Stimulated activated CD8-positive, alpha-beta memory T cell treated with anti-CD3 and anti-CD28 coated beads, Interleukin-15, amount 100 ng/mL, for 24 hours (primary cell): ENCODE results near the gene SENP8.
A peak's percentile ranks its signal among the peaks of the same experiment; 100 is the strongest.

Source experiments
- DNase-seq: peaks from one replicate; pipeline ENCODE4 v3.0.0-alpha.2; 2020; ENCODE audit warnings: low read depth

SENP8 gene

DNA sequence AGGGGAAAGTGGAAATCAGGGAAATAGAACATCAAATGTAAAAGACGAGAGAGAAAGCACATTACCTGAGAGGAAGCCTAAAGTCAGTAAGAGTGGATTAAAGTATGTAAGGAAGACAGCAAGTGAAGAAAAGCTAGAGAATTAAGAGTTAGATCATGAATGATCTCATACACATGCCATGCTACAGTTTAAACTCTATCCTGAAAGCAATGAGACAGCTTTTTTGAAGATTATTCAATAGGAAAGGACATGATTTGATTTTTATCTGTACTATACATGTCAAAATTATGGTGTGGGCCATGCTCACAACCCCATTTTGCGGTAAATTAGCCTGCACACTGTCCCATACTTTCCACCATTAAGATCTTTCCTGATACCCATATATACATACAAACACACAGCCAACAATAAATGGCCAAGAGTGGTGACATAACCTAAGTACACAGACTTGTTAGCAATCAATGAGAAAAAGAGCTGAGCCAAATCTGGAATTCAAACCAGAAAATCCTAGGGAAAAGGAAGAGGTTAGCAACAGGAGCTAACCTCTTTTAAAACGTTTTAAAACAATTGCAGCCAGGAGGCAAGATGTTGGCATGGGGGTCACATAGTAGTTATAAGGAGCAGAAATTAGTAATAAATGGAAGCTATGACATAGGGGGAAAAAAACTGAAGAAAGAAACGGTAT lies 4.7 kb upstream of the SENP8 start:
- no peak for DNase-seq

DNA sequence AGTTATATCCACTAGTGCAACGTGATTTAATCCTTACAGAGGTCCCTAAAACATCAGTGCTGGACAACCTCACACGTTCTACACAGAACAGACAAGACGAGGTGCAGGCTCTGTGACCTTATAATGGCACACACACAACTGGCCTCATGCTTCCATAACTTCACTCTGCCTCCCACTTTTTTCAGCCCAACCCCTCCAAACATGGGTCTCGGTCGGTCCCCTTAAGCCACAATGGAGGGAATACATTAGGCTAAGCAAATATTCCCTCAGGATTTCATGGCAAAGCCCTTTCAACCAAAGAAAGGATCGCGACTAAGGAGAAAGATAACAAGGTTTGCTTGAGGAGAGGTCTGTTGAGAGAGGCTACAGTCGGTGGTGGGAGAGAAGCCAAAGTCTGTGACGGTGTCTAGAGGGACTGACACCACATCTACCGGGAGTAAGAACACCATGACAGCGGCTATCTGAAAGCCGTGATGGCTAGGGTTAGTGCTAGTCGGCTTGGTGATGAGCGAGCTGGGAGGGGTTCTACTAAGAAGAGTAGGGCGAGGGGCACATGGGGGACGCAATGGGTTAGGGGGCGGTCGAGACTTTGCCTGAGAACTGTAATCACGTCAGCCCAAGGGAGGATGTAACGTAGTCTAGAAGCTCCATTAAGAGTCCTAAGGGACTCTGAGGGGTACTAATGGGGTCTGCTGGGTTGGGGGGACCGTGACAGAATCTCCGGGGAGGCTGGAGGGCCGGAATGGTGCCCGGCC lies 1.3 kb upstream of the SENP8 start:
- DNase-seq: peak; percentile 3

DNA sequence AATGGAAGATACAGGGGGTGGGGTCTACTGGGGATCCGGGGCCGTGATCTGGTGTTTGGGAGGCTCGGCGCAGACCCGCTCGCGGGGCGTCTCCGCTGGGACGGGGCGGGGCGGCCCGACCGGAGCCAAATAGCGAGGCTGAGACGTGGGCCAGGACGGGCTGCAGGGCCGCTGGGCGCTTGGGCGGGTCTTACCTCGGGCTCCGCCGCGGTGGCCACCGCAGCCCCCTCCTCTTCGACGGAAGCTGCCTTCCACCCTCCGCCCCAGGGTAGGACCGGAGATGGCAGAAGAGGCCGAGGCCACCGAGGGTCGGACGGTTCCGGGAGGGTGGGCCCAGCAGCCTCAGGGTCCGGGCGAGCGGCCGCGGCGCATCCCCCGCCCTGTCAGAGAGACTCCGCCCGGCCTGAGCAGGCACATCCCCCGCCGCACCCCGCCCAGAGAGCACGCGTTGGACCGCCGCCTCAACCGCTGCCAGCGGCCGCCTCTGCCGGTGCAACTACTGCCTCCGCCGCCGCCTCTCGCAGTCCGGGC lies 652 bp upstream of the SENP8 start:
- DNase-seq: peak; percentile 38

DNA sequence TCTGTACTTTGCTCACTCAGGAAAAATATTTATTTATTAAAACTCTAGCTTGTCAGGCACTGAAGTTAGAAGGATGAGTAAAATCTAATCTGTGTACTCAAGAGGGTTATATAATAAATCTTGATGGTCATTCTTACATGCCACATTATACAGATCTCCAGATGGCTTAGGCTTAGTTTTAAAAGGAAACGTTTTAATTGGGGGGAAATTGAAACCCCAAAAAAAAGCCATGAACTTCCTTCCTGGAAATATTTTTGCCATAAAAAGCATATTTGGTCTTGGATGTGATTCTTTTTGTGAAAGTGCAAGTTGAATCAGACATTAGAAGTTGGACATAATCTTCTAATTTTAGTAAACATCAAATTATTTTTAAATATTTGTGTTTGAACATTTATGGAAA lies 6.0 kb downstream of the SENP8 start:
- no peak for DNase-seq

DNA sequence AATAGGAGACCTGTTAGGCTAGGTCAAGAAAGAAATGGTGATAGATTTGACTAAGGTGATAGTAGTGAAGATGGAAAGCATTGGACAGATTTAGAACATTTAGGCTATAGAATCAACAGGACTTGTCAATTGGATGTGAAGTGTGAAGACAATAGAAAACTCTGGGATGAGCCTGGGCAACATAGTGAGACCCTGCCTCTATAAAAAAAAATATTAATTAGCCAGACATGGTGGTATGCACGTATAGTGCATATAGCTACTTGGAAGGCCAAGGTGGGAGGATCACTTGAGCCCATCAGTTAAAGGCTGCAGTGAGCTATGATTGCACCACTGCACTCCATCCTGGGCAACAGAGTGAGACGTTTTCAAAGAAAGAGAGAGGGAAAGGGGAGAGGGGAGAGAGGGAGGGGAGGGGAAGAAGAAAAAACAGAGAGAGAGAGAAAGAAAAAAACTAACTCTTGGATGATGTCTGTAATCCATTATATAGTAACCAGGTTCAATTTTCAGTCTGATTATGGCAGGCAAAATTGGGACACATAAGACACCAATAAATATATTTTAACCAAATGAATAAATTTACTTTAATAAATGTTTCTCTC lies 9.6 kb downstream of the SENP8 start:
- DNase-seq: no peak

DNA sequence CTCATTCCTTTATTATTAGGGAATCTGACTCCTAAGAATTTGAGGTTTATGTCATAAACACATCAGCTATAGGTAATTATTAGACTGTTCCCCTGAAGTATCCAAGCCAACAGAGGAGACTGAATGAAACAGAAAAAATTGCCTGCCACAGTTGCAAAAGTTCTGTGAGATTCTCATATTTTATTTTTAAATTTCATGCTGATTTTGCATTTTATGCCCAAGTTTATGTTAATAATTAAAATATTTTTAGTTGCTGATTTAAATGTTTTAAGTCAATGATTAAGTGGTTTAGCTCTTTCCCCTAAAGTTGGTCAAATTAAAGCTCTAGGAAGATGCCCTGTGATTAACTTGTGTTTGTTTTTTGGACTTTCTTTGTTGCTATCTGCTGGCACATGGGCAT lies 10.2 kb downstream of the SENP8 start:
- no peak for DNase-seq

DNA sequence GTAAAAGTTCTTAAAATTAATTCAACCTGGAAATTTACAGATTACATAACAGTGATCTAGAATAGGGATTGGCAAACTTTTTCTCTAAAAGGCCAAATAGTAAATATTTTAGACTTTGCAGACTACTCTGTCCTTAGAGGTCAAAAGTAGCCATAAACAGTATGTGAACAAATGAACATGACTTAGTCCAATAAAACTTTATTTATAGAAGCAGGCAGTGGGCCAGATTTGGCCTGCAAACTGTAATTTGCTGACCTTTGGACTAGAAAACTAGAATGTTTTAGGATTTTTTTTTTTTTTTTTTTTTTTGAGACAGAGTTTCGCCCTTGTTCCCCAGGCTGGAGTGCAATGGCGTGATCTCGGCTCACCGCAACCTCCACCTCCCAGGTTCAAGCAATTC lies 12.1 kb downstream of the SENP8 start:
- no peak for DNase-seq

DNA sequence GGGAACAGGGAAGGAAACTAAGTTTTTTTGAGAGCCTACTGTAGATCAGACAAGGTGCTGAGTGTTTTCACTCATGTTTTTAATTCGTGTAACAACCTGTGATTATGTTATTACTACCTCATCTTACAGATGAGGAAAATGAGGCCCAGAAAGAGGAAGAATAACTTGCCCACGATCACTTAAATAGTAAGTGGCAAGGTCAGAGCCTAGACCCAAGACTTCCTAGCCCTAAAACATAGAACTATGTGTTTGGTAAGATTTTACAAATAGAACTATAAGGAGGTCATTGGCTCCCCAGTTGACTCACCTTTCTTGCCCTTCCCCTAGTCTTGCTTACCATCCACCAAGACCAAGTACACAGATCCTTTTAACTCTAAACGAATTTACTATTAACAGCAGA lies 13.7 kb downstream of the SENP8 start:
- no peak for DNase-seq

DNA sequence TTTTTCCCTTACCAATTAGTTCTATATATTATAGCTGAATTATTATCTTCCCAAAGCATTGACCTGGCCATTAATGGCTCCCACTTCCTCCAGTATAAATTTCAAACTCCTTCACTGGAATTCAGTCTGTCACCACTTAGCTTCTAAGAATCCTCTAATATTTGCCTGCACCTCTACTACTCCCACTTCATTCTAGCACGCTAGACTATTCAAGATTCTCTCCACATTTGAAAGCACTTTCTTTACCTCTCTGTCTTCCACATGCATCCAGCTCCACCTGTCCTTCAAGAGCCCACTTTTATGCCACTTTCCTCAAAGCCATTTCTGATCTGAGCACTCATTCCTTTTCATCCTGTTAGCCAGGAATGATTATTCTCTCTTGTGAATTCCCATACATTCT lies 15.0 kb downstream of the SENP8 start:
- no peak for DNase-seq

DNA sequence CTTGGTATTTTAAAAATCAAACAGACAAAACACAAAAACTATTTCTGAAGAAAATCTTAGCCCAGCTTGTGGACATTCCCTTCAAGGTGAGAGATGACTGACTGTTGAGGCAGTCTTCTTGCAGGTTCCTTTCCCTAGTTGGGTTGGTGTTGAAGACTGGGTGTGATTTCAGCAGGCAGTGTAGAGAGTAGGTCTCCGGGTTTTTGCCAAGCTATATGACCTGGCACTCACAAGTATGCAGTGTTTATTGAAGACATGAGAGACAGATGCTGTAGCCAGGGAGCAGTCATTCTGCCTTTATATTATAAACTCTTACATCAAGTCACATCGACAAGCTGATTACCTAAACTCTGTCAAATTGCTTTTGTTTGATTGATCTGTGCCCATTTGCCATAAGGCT lies 17.5 kb downstream of the SENP8 start:
- no peak for DNase-seq

DNA sequence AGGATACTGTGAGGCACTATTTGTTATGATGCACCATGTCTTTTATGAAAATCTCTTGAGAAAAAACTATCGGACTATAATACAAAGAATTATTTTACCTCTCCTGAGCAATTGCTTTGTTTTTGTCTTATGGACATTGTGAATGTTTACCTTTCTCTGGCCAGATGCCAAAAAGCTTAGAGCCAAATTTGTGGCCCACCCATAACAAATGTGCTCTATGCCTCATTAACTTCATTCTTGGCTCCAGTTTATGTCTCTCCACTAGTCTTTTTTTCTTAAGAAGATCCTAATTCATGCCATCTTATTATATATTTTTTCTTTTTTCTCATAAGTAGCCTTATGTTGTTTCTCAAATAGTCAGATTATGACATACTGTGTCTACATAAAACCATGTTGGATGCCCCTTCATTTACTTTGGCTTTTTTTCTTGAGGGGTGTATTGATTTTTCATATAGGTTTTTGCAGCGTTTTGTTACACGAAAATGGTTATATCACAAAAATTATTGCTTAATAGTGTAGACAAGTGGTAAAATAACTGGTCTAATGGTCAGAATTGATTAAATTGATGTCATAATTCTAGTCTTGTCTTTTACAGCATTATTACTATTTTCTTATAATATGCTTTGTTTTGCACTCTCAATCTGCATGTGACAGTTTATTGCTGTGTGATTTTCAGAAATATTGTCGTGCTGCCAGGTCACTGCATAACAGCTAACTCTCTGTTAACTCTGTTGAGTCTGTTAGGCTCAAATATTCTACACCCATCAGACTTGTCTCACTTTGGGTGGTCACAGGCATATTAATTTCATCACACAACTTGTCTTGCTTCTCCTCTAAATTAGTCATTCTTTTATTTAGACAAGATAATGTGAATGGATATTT lies 18.2 kb downstream of the SENP8 start:
- DNase-seq: no peak

DNA sequence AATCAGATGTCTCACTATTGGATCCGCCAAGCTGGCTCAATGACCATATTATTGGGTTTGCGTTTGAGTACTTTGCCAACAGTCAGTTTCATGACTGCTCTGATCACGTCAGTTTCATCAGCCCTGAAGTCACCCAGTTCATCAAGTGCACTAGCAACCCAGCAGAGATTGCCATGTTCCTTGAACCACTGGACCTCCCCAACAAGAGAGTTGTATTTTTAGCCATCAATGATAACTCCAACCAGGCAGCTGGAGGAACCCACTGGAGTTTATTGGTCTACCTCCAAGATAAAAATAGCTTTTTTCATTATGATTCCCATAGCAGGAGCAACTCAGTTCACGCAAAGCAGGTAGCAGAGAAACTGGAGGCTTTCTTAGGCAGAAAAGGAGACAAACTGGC lies 21.5 kb downstream of the SENP8 start:
- no peak for DNase-seq

DNA sequence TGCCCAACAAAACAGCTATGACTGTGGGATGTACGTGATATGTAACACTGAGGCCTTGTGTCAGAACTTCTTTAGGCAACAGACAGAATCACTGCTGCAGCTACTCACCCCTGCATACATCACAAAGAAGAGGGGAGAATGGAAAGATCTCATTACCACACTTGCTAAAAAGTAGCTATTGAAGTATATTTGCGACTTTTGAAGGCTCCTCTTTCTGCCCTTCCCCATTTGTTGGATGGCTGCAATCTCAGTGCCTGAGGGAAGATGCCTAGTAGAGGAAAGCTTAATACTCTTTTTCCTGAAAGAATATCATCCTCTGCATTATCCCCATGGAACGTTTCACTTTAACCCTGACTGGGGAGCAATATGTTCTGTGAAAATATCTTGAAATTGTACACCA lies 21.9 kb downstream of the SENP8 start:
- no peak for DNase-seq

DNA sequence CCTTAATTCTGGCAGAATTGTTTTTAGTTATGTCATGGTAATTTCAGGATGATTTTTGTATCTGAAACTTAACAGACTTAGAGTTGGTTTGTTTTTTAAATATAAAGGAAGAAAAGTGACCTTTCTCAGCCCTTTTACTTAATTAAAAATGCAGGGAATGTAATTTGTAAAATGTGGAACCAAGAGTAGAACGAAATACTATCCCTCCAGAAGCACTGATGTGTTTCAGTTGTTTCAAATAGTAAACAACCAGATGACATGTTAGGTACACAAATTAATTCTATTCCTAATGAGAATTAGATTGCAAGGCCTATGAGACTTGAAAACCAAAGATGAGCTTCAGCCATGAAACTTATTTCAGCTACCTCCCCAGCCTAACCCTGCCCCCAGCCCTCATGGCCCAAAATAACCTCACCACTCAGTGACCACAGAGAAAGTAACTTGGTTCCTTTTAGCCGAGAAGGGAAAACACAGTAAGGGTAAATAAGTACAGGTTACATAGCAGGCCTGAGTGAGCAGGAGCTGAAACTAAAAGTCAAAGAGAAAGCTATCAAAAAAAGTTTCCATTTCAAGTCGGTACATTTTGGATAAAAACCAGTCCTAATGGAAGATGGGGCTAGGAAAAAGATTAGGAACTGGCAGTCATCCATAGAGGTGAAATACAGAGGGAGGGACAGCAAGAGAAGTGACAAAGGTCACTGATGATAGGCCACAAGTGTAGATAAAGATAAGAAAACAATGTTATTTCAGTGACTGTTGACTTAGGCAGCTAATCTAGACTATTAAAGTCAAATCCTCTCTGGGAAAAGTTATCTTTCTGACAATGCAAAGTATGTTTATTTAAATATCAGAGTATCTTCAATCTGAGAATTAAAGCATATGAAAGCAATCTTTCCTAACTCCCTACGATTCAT lies 23.2 kb downstream of the SENP8 start:
- DNase-seq: no peak

DNA sequence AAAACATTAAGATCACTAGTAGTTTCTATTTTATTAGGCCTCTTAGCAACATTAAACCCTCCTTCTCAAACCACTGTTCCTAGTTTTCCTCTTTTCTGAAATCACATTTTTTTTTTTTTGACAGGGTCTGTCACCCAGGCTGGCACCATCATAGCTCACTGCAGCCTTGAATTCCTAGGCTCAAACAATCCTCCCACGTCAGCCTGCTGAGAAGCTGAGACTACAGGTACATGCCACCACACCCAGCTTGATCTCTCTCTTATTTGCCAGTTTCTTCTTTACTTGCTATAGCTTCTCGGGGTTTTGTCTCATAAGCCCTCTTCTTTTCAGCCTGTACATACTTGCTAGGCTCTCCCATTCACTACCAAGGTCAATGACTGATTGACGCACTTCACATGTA lies 28.0 kb downstream of the SENP8 start:
- DNase-seq: no peak

DNA sequence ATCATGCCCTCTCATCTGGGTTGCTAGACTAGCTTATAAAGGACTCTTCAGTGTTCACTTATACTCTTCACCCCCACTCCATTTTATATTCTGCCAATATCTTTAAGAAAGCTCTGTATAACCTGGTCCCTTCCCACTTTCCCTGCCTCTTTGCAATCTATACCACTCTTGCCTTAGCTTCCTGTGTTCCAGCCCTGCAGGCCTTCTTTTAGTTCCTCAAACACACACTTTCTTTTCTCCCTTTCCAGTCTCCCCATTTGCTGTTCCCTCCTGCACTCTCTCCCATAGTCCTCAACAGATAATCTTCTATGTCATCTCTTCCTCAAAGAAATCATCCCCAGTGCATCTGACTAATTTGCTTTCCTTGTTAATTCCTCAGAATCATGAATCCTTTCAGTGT lies 28.7 kb downstream of the SENP8 start:
- DNase-seq: no peak

DNA sequence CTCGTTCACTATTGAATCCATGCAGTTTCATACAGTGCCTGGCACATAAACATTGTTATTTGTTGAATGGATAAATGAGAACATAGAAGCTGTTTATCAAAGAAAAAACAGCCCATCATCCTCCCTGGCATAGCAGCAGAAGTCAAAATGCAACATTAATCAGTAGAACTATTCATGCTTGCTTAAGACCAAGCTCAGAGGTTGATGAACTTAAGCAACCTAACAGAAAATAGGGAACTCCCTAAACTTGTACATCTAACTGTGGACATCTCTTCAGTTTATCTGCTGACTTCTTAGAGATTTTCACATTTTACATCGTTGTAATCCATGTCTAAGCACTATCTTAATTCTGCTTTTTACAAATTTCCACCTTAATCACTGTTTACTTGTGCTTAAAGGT lies 29.2 kb downstream of the SENP8 start:
- DNase-seq: no peak

DNA sequence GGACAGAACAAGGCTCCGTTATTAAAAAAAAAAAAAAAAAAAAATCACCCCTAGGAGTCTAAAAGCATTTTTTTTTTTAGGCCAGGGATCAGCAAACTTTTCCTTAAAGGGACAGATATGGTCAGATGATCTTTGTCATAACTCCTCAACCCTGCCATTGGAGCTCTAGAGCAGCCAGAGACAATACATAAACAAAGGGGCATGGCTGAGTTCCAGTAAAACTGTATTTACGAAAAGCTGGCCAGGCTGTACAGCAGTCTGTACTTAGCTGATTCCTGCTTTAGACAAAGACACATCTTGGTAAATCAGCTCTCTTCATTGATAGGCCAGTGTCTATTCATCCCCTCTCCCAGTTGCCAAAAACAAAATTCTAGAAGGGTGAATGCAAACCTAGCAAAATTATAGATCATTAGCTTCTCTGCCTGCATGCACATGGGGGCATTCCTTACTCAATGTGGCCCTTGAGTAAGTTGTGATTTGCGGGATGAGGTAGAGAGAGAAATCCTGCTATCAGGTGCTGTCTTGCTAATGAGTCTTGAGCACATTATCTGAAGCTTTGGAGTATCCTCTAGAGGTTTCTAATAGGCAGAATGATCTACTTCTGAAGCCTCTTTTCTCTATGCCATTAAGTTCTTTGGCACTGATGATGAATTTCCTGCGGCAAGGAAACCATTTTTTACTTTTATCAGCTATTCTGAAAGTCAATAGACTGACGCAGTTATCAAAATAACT lies 35.2 kb downstream of the SENP8 start:
- no peak for DNase-seq

DNA sequence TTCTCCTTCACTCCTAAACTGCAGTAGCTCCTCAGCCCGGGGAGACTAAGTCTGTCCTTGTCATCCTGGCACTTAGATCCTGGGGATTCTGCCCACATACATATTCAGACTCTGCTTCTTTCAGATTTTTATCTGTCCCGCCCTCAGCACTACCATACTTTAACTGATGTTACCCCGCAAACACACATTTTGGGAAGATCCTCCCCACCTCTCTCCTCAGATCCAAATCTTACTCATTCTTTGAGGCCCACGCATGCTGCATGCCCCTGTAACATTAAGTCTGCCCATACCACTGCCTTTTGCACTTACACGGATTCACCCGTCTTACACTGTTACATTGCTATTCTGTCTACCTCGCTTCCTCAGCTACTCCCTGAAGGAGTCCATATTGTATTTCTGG lies 36.1 kb downstream of the SENP8 start:
- DNase-seq: no peak

DNA sequence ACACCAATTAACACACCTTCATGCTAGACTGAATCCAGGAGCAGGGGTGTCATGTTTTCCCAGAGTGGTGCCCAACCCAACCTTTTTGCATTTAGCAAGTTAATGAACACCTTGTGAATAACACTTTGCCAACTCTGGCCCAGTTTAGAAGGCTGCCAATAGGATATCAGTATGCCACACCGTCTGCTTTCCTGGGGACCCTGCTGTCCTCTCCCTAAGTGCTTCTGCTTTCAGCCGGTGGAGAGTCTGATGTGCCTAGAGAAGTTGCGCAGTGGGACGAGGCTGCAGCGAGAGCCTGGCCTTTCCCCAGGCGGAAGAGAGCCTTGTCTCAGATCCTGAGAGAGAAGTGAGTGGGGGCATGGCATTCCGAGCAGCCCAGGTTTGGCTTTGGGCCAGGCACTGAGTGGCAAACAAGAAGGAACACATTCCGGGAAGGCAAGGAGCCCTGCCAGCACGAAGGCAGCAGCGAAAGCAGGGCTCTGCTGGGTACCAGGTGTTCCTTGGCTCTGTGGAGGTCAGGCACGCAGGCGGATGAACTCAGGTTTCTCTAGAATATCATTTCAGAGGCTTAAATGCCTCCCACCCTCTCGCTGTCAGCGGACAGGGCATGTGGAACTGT lies 36.9 kb downstream of the SENP8 start:
- no peak for DNase-seq
